GM21367 (cell line): ENCODE results near the gene CHCHD5.
"Not testable (repeated sequence)": the region's sequence is repeated elsewhere in the genome, so short reads cannot be mapped to it uniquely, and the experiment has no call there.

ENCODE experiments used
- ATAC-seq: cut with Tn5 transposase; IDR thresholded peaks from one replicate; pipeline ENCODE4 v1.9.1; 2021; ENCODE audit not compliant: unreplicated experiment

CHCHD5 gene

GRCh38 chr2:112585873-112586464 lies 1.6 kb downstream of the CHCHD5 start:
- ATAC-seq, result no peak

- ATAC-seq, result no peak
These were observed 4.2 kb downstream of the CHCHD5 start for GRCh38 chr2:112588611-112589045.

- no peak for ATAC-seq
These were observed 7.0 kb downstream of the CHCHD5 start for GRCh38 chr2:112591413-112591812.

- ATAC-seq, result no peak
These were observed 9.3 kb downstream of the CHCHD5 start for GRCh38 chr2:112593736-112594135.

DNA sequence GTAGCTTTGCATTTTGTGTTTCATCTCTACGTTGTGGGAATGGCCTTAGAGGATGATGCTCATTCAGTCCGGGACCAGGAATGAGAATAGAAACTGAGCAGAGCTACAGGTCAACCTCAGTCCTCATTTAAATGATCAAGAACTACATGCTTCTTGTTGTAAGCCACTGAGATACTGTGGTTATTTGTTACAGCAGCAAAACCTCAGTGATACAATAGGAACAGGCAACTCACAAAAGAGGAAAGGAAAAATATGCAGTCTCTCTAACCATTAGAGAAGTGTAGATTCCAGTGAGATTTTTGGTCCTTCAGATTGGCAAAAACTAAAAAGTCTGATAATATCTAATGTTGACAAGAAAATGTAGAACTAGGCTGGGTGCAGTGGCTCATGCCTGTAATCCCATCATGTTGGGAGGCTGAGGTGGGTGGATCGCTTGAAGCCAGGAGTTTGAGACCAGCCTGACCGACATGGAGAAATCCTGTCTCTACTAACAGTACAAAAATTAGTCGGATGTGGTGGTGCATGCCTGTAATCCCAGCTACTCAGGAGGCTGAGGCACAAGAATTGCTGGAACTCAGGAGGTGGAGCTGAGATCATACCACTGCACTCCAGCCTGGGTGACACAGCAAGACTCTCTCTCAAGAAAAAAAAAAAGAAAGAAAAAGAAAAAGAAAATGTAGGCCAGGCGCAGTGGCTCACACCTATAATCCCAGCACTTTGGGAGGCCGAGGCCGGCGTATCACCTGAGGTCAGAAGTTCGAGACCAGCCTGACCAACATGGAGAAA lies 13.3 kb downstream of the CHCHD5 start:
- ATAC-seq, result no peak

DNA sequence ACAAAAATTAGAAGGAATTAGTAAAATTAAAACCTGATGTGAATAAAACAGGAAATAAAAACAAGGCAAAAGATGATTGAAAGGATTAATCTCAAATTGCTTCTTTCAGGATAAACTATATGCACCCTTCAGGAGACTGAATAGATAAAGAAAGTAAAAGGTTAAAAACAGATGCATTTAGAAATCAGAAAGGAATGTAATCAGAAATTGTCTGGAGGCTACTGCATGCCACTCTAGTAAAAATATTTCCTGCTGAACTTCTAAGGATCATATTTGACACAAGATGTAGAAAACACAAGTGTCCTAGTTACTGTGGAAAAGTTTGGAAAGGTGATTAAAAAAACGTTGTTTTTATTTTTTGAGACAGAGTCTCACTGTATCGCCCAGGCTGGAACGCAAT lies 16.2 kb downstream of the CHCHD5 start:
- no peak for ATAC-seq

DNA sequence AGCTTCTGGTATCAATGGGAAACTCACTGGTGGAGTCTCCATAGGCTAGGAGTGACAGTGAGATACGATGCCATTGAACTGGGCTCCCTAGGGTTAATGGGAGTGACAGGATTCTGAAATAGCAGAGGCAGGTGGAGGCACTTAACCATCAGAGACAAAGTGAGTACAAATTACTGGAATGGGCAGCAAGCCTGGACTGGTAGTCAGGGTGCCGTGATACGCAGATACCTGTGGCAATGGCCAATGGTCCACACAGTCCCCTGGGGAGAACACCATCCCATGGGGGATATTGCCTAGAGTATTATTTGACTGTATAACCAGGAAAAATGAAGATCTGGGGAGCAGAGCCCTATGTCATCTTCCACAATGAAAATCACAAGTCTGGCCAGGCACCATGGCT lies 17.3 kb downstream of the CHCHD5 start:
- ATAC-seq, result no peak

- no peak for ATAC-seq
These were observed 18.5 kb downstream of the CHCHD5 start for GRCh38 chr2:112602917-112603316.

GRCh38 chr2:112603731-112604130 lies 19.3 kb downstream of the CHCHD5 start:
- ATAC-seq, result no peak

DNA sequence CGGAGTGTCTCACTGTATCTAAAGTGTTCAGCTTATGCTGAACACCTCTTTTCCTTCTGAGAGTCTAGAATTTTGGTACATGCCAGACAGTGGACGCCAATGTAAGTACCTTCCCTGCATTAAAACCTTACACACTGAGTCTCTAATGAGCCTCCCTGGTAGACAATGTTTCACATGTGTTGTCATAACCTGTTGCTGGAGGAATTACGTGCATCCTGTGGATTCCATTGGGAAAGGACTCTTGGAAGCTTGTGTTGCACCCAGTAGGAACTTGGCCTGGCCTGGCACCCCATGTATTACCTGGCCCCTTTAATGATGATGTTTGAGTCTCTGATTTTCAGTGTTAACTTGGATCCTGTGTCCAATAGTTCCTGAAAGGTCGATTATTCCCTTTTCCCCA lies 20.5 kb downstream of the CHCHD5 start:
- ATAC-seq, result no peak

DNA sequence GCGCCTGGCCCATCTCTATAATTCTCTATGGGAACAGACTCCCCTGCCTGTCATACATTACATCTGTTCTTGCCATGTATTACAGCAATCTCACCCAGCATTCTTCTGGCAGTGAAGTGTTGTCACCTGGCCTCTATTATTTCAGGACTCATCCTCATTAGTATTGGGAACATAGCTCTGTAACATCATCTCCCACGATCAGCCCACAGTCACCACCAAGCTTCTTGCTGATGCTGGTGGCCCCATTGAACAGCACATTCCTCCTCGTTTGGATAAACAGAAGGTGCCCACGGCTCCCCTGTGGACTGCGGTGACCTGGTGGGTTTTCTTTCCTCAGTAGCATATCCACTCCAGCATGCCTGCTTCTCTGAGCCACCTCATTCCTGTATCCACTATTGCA lies 21.5 kb downstream of the CHCHD5 start:
- no peak for ATAC-seq

- no peak for ATAC-seq
These were observed 22.1 kb downstream of the CHCHD5 start for GRCh38 chr2:112606547-112606946.

GRCh38 chr2:112607680-112608438 lies 23.4 kb downstream of the CHCHD5 start:
- no peak for ATAC-seq

DNA sequence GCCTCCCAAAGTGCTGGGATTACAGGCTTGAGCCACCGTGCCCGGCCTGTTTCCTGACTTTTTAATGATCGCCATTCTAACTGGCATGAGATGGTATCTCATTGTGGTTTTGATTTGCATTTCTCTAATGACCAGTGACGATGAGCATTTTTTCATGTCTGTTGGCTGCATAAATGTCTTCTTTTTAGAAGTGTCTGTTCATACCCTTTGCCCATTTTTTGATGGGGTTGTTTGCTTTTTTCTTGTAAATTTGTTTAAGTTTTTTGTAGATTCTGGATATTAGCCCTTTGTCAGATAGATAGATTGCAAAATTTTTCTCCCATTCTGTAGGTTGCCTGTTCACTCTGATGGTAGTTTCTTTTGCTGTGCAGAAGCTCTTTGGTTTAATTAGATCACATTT lies 24.9 kb downstream of the CHCHD5 start:
- ATAC-seq, result not testable (repeated sequence)

- ATAC-seq, result not testable (repeated sequence)
These were observed 27.9 kb downstream of the CHCHD5 start for GRCh38 chr2:112612283-112612682.

GRCh38 chr2:112614201-112614840 lies 29.9 kb downstream of the CHCHD5 start:
- no peak for ATAC-seq

DNA sequence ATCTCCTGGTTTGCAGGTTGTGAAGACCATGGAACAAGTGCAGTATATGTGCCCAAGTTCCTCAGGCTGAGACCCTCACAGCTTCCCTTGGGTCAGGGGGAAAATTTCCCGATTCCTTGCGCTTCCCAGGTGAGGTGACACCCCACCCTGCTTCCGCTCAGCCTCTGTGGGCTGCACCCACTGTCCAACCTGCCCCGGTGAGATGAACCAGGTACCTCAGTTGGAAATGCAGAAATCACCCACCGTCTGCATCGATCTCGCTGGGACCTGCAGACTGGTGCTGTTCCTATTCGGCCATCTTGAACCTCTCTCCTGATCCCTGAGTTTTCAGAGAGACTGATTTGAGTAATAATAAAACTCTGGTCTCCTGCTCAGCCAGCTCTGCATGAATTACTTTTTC lies 30.6 kb downstream of the CHCHD5 start:
- no peak for ATAC-seq

DNA sequence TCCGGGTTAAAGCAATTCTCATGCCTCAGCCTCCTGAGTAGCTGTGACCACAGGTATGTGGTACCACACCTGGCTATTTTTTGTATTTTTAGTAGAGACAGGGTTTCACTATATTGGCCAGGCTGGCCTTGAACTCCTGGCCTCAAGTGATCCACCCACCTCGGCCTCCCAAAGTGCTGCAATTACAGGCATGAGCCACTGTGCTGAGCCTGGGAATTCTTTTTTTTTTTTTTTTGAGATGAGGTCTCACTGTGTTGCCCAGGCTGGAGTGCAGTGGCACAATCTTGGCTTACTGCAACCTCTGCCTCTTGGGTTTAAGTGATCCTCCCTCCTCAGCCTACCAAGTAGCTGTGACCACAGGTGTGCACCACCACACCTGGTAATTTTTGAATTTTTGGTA lies 31.4 kb downstream of the CHCHD5 start:
- not testable (repeated sequence) for ATAC-seq

- ATAC-seq, result no peak
These were observed 34.0 kb downstream of the CHCHD5 start for GRCh38 chr2:112618383-112618782.

DNA sequence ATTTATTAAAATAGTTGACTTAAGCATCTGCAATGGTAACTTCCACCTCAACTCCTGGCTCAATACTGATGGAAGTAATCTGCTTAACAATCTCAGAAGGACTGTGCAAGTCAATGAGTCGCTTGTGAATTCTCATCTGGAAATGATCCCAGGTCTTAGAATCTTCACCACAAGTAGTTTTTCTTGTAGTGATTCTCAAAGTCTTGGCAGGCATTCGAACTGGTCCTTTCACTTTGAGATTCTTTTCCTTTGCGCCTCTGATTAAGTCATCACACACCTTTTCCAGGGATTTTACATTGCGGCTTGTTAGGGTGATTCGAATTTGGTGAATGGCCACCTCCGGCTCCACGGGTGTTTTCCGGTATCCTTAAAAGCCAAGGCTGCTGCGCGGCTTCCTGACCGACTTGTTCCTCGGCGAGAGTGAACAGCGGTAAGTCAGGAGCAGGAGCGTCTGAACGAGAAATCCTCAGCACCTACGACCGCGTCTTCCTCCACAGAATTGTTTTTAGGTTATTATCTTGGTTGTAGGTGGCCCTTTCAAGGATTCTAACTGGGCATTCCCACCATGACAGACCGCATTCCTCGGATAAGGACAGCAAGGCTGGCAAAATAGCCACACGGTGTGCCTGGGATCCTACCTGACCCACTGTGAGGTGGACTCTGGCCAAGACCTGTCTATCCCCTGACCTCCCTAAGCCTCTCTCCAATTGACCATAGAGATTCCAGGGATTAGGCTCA lies 37.5 kb downstream of the CHCHD5 start:
- ATAC-seq, result no peak

DNA sequence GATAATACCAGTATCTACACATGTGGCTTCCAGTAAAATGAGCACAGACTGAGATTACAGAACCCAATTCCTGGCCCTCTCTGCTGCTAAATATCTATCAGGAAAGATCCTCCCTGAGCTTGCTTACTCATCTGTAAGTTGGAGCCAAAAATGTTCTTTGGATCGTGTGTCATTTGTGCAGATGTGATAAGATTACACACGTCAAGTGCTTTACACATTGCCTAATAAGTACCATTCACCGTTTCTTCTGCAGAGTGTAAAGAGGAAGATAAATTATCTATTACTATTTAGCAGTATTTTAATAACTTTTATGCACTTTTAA lies 38.1 kb downstream of the CHCHD5 start:
- ATAC-seq, result no peak
